Left ventricle myocardium inferior (tissue), 1 donor: Measurements from ENCODE around the gene PARK7. TPM values are rescaled to one million over a fixed set of nuclear protein-coding genes. Genes with fewer than 3 reads are reported as not detected.
A peak's percentile ranks its signal among the peaks of the same experiment; 100 is the strongest.
"Not testable (repeated sequence)": the region's sequence is repeated elsewhere in the genome, so short reads cannot be mapped to it uniquely, and the experiment has no call there.

Experiments
- DNase-seq: peaks from one replicate; pipeline ENCODE4 v3.0.0-alpha.2; 2020
- H3K27ac ChIP-seq: fragments of 200-600 bp; replicated peaks from 2 replicates; pipeline ENCODE4 v1.8.0; 2021
- H3K27me3 ChIP-seq: fragments of 200-600 bp; 2 replicates; pipeline ENCODE4 v1.8.0; 2021; ENCODE audit warnings: low read depth
- H3K36me3 ChIP-seq: fragments of 200-600 bp; 2 replicates; pipeline ENCODE4 v1.8.0; 2021
- H3K4me1 ChIP-seq: fragments of 200-600 bp; 2 replicates; pipeline ENCODE4 v1.8.0; 2021
- H3K4me3 ChIP-seq: fragments of 200-600 bp; 2 replicates; pipeline ENCODE4 v1.8.0; 2021; ENCODE audit warnings: mild to moderate bottlenecking, moderate library complexity
- H3K9me3 ChIP-seq: fragments of 200-600 bp; replicated peaks from 2 replicates; pipeline ENCODE4 v1.8.0; 2021
- CTCF ChIP-seq: fragments of 200-600 bp; IDR thresholded peaks from 2 replicates; pipeline ENCODE4 v1.8.0; 2021; ENCODE audit warnings: antibody characterized with exemption, mild to moderate bottlenecking, borderline replicate concordance
- intact Hi-C: fragments of 100-400 bp; cut with micrococcal nuclease; formaldehyde crosslinking; loops from one replicate; pipeline ENCODE4 v1.11.0; 2022
- long read RNA-seq: library from polyadenylated mRNA; unstranded; transcript quantifications from one replicate; pipeline ENCODE4 v2.0.0, GENCODE V29; 2021
- total RNA-seq: library from RNA; stranded (reverse); fragmentation: NEBNext Ultra II Directional; extraction: Animal tissue kit (Norgen Biotek cat#: 25700); gene quantifications from one replicate; pipeline ENCODE4 v1.2.1, GENCODE V29; 2021
- donor health status: DM: no; HTN: yes; CAD: no; lungs with severe emphysema.

PARK7 gene
- total RNA-seq = 329 TPM
- long read RNA-seq, transcript PARK7-201 (7 exons, 949 nt) = minor isoform, 75 of 188 reads
- long read RNA-seq, transcript PARK7-209 (7 exons, 1,088 nt) = major isoform, 87 of 188 reads
- long read RNA-seq, partial matches to known transcripts = 17 of 188 reads
- long read RNA-seq, other reads (novel, unspliced or antisense) = 8 of 188 reads

DNA sequence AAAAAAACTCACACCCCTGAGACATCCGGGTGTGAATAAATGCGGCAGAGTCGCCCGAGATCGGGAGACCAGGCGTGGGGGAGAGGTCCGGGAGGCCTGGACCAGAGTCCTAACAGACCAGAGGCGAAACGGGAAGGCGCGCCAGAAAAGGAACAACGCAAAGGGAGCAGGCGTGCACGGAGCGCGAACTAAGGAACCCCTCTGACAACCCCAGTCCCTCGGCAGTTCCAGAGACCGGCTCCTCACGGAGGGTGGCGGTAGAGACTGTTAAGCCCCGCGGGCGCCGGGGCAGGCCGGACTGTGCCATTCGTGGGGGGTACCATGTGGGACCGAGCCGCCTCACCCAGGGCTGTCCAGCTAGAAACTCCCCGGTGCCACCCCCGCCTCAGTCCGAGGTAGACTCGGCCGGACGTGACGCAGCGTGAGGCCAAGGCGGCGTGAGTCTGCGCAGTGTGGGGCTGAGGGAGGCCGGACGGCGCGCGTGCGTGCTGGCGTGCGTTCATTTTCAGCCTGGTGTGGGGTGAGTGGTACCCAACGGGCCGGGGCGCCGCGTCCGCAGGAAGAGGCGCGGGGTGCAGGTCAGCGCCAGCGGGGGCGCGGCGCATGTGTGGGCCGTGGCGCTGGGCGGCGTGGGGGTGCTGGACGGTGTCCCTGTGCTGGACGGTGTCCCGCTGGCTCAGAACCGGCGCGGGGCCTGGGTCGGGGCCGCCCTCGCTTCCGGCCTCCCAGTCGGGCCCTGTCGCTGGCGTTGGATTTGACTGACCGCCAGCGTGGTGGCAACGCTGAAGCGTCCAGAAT, at the start of gene PARK7:
Gene PARK7 (plus strand): TSS at position 496 of the 798 bp plus-strand sequence. CDS start 1,075 bp downstream, outside the sequence.
- Histone ChIP-seq H3K27ac (peak within 1 kb of the TSS; percentile 92), H3K4me3 (peak within 1 kb of the TSS; percentile 76), H3K9me3 (no peaks in the 10 kb centered on the region), H3K36me3 (peaks cover 36% of the 10 kb centered on the region), H3K27me3 (no peaks in the 10 kb centered on the region), H3K4me1 (peaks cover 56% of the 10 kb centered on the region)
- TF ChIP-seq CTCF = peak; percentile 62
- DNase-seq = peak; percentile 100
- intact Hi-C loops = no loop called here

GRCh38 chr1:7912145-7912544, 49.4 kb upstream of the PARK7 start:
- intact Hi-C loops = no loop called here
- Histone ChIP-seq H3K27ac (no peak overlapping the region), H3K9me3 (no peaks in the 10 kb centered on the region), H3K36me3 (no peaks in the 10 kb centered on the region), H3K27me3 (peaks cover 36% of the 10 kb centered on the region), H3K4me3 (no peak overlapping the region), H3K4me1 (no peaks in the 10 kb centered on the region)
- no peak for DNase-seq
- no peak for TF ChIP-seq CTCF

DNA sequence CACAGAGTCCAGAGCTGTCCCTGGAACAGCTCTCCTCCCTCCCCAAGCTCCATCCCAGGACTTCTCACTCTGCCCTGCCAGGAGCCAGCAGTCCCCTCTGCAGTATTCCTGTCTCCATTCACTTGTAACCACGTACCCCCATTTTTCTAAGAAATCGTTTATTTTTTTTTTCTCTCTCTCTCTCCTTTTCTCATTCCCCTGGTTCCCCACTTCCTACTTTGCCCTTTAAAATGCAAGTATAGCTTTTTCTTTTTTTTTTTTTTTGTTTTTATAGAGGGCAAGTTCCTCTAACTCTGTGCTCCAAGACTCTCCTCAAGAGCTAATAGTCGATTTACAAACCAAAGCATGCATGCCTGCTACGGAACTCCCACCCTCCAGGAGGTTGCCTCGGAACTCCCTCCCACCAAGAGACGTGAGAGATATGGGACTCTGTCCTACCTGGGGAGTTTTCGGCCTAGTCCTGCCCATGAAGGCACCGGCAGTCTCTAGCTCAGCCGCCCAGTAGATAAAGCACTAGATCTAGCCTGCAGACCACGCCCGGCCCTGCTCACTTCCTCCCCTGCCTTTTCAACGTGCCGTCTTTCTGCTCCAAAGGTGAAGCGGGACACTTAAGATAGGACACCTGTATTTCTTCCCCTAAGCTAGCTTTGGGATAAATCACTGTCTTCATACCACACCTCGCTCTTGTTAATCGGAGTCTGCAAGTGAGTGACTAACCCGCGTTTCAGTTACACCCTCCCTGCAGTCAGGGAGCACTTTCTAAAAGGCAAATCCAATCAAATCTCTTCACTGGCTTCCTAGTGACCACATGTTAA, 48.6 kb upstream of the PARK7 start:
- Histone ChIP-seq H3K27ac (no peak overlapping the region), H3K27me3 (peaks cover 44% of the 10 kb centered on the region), H3K9me3 (no peaks in the 10 kb centered on the region), H3K4me3 (no peak overlapping the region), H3K36me3 (no peaks in the 10 kb centered on the region), H3K4me1 (no peaks in the 10 kb centered on the region)
- intact Hi-C loops = no loop called here
- no peak for TF ChIP-seq CTCF
- DNase-seq = no peak

DNA sequence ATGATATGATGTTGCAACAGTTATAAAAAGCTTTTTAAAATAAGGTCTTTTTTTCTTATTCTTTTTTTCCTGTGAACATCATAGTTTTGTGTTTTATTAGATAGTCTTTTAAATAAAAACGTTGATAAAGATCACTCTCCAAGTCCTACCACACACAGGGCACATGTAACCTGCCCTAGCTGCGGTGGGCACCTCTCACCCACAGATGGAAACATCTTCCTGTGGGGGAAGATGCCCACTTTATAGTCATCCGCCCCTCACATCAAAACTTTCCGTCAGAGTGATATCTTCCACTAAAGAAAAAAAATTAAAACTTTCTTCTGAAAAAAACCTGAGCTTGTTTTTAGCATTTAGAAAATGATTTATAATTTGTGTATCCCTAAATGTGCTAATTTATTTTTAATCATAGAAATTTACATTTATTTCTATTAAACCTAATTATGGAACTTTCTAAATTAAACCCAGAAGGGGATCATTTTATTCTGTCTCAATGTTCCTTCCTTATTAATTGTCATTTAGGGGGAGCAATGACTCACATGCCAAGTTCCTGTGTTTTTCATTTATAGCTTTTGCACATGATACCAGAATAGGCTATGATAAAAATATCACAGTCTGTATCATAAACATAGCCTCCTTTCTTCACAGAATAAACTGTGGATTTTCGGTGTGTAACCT, 45.5 kb upstream of the PARK7 start:
- H3K9me3 ChIP-seq = no peaks in the 10 kb centered on the region
- no peaks in the 10 kb centered on the region for H3K4me1 ChIP-seq
- no peaks in the 10 kb centered on the region for H3K36me3 ChIP-seq
- H3K27ac ChIP-seq = no peak overlapping the region
- intact Hi-C loops = no loop called here
- TF ChIP-seq CTCF = no peak
- no peak for DNase-seq
- no peak overlapping the region for H3K4me3 ChIP-seq
- H3K27me3 ChIP-seq = peaks cover 57% of the 10 kb centered on the region

DNA sequence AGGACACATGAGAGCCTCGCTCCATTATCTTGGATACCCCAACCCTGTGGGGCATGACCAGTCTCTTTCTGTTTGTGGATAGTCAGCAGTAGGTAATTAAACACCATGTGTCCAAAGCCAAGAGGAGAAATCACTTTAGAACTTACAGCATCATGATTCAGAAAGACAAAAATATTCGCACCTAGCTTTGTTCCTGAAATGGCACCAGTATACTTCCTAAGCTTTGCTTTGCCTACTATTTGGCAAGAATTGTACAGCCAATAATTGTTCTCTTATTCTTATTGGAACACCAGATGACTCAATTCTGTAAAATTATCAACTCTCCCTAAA, 45.0 kb upstream of the PARK7 start:
- no peaks in the 10 kb centered on the region for H3K9me3 ChIP-seq
- no peak for DNase-seq
- no peak overlapping the region for H3K4me3 ChIP-seq
- H3K36me3 ChIP-seq = no peaks in the 10 kb centered on the region
- H3K4me1 ChIP-seq = no peaks in the 10 kb centered on the region
- no peak overlapping the region for H3K27ac ChIP-seq
- peaks cover 57% of the 10 kb centered on the region for H3K27me3 ChIP-seq
- no peak for TF ChIP-seq CTCF
- intact Hi-C loops = no loop called here

DNA sequence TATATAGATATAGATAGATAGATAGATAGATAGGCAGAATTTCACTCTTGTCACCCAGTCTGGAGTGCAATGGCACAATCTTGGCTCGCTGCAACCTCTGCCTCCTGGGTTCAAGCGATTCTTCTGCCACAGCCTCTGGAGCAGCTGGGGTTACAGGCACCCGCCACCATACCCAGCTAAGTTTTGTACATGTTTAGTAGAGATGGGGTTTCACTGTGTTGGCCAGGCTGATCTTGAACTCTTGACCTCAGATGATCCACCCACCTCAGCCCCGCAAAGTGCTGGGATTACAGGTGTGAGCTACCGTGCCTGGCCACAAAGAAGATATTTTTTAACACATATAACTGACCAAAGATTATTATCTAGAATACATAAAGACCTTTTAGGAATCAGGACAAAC, 43.5 kb upstream of the PARK7 start:
- DNase-seq, intact Hi-C loops: not testable (repeated sequence)

More for the DNA sequence above, 43.5 kb upstream of the PARK7 start:
- not testable (repeated sequence) for H3K9me3 ChIP-seq, H3K4me1 ChIP-seq, H3K4me3 ChIP-seq, H3K36me3 ChIP-seq, H3K27ac ChIP-seq
- H3K27me3 ChIP-seq = peaks cover 50% of the 10 kb centered on the region
